PC-3 (cell line): Measurements from ENCODE around the gene PASK. TPM values are rescaled to one million over a fixed set of nuclear protein-coding genes. Genes with fewer than 3 reads are reported as not detected.

Experiments
- ATAC-seq: fragments of 200-7000 bp; cut with Tn5 transposase; 2 replicates; pipeline ENCODE4 v1.9.1; 2020; ENCODE audit warnings: mild to moderate bottlenecking, moderate library complexity
- BruUV-seq: library from RNA; stranded (reverse); fragments of 400-500 nt; replicated peaks from 2 replicates; lab custom pipeline; 2021; lab: Mats Ljungman, UMichigan
- CTCF ChIA-PET: fragments of 300-600 bp; sonication (Branson Sonifier 250); formaldehyde crosslinking; loops from one replicate; lab custom pipeline; 2022; ENCODE audit warnings: antibody characterized with exemption; lab: Charles Lee
- POLR2A ChIA-PET: fragments of 300-600 bp; sonication (Branson Sonifier 250); formaldehyde crosslinking; loops from one replicate; lab custom pipeline; 2022; ENCODE audit warnings: antibody characterized with exemption; ENCODE audit not compliant: unreplicated experiment; lab: Charles Lee
- DNase-seq: peaks from one replicate; pipeline ENCODE4 v3.0.0-alpha.2; 2015
- H2AFZ ChIP-seq: fragments of 300-600 bp; sonication (generic); 2 replicates; pipeline ENCODE4 v1.6.0; 2016; ENCODE audit warnings: antibody characterized with exemption, low read length
- H3F3A ChIP-seq: fragments of 300-600 bp; sonication (generic); one replicate; pipeline ENCODE4 v1.6.0; 2017; ENCODE audit warnings: antibody characterized with exemption, low read length, control low read depth, mild to moderate bottlenecking; ENCODE audit not compliant: unreplicated experiment
- H3K27ac ChIP-seq: fragments of 300-600 bp; sonication (generic); 2 replicates; pipeline ENCODE4 v1.5.1; 2016; ENCODE audit warnings: mild to moderate bottlenecking, low read length
- H3K27me3 ChIP-seq: fragments of 300-600 bp; sonication (generic); 2 replicates; pipeline ENCODE4 v1.6.1; 2016; ENCODE audit warnings: low read length, mixed read lengths
- H3K36me3 ChIP-seq: fragments of 300-600 bp; sonication (generic); 2 replicates; pipeline ENCODE4 v1.6.1; 2016; ENCODE audit warnings: low read depth, mixed run types, low read length, mixed read lengths
- H3K4me1 ChIP-seq: fragments of 300-600 bp; sonication (generic); 2 replicates; pipeline ENCODE4 v1.5.1; 2016; ENCODE audit warnings: low read length; ENCODE audit not compliant: insufficient read depth
- H3K4me2 ChIP-seq: fragments of 300-600 bp; sonication (generic); 2 replicates; pipeline ENCODE4 v1.6.0; 2016; ENCODE audit warnings: low read length
- H3K4me3 ChIP-seq: fragments of 300-600 bp; sonication (generic); 2 replicates; pipeline ENCODE4 v1.5.1; 2016; ENCODE audit warnings: mild to moderate bottlenecking, low read length, mixed read lengths
- H3K79me2 ChIP-seq: fragments of 300-600 bp; sonication (generic); 2 replicates; pipeline ENCODE4 v1.6.1; 2017; ENCODE audit warnings: low read length, mixed read lengths
- H3K9ac ChIP-seq: fragments of 300-600 bp; sonication (generic); 2 replicates; pipeline ENCODE4 v1.6.0; 2016; ENCODE audit warnings: mild to moderate bottlenecking, low read length
- H3K9me2 ChIP-seq: fragments of 300-600 bp; sonication (generic); replicated peaks from 2 replicates; pipeline ENCODE4 v1.6.1; 2016; ENCODE audit warnings: mixed run types, low read length, mixed read lengths
- H3K9me3 ChIP-seq: fragments of 300-600 bp; sonication (generic); 2 replicates; pipeline ENCODE4 v1.6.1; 2016; ENCODE audit warnings: low read length, mixed read lengths
- H4K20me1 ChIP-seq: fragments of 300-600 bp; sonication (generic); 2 replicates; pipeline ENCODE4 v1.6.1; 2016; ENCODE audit warnings: low read length, mixed read lengths
- CTCF ChIP-seq: fragments of 300-600 bp; sonication (generic); conservative IDR thresholded peaks from 2 replicates; pipeline ENCODE4 v1.5.1; 2017; ENCODE audit warnings: antibody characterized with exemption, low read depth, mild to moderate bottlenecking, low read length
- EZH2 ChIP-seq: fragments of 300-600 bp; sonication (generic); IDR thresholded peaks from one replicate; pipeline ENCODE4 v1.6.1; 2017; ENCODE audit warnings: antibody characterized with exemption, mild to moderate bottlenecking, low read length; ENCODE audit not compliant: unreplicated experiment
- EZH2phosphoT487 ChIP-seq: fragments of 300-600 bp; sonication (generic); IDR thresholded peaks from 2 replicates; pipeline ENCODE4 v1.6.1; 2018; ENCODE audit warnings: mild to moderate bottlenecking, antibody characterized with exemption, low read length, borderline replicate concordance
- intact Hi-C: fragments of 100-400 bp; cut with micrococcal nuclease; formaldehyde crosslinking; loops from 2 replicates; pipeline ENCODE4 v1.9.0; 2023
- total RNA-seq: library from RNA; depleted of rRNA; stranded (reverse); fragments of >200 nt; gene quantifications from 2 replicates; pipeline ENCODE4 v1.2.3, GENCODE V29; 2014

PASK gene
- total RNA-seq, 1 experiment from 2014 or later: 4.1 TPM

- Histone ChIP-seq H3K4me3 (peak overlapping the region; percentile 72), H3K27ac (no peak overlapping the region), H3K27me3 (no peaks in the 10 kb centered on the region), H3K4me1 (no peaks in the 10 kb centered on the region), H3K9me3 (no peaks in the 10 kb centered on the region), H3K36me3 (no peaks in the 10 kb centered on the region), H3F3A (no peaks in the 10 kb centered on the region), H2AFZ (peak overlapping the region; percentile 74), H3K9ac (peak overlapping the region; percentile 35), H3K4me2 (peak overlapping the region; percentile 82), H4K20me1 (no peaks in the 10 kb centered on the region), H3K9me2 (no peaks in the 10 kb centered on the region), H3K79me2 (peaks cover 9% of the 10 kb centered on the region)
- ATAC-seq: peak; percentile 4; the same call in 1 of the 2 replicates
- DNase-seq: no peak
- ChIA-PET POLR2A (no interaction called here), CTCF (interaction anchor here (0.6 kb wide), 1 partner anchor 165 kb away, joined by 4 read pairs; no protein-coding TSS in a partner anchor)
- TF ChIP-seq EZH2phosphoT487 (no peak), EZH2 (no peak), CTCF (no peak)
- no TSS peak for BruUV-seq
- intact Hi-C loops: no loop called here
Measured at GRCh38 chr2:241149675-241149924, 328 bp upstream of the PASK start.

GRCh38 chr2:241148239-241148638, 1.0 kb downstream of the PASK start:
- ATAC-seq: no peak
- Histone ChIP-seq H3K9me3 (no peaks in the 10 kb centered on the region), H3K27ac (no peak overlapping the region), H3K4me3 (peak overlapping the region; percentile 72), H3K79me2 (peaks cover 9% of the 10 kb centered on the region), H3K27me3 (no peaks in the 10 kb centered on the region), H3K4me1 (no peaks in the 10 kb centered on the region), H3F3A (no peaks in the 10 kb centered on the region), H2AFZ (0 out of 2 replicates have a peak overlapping the region, but pooled peaks have one; percentile 74), H3K9ac (no peak overlapping the region; the same call in 1 of the 2 replicates), H3K9me2 (no peaks in the 10 kb centered on the region), H4K20me1 (no peaks in the 10 kb centered on the region), H3K36me3 (no peaks in the 10 kb centered on the region), H3K4me2 (peak overlapping the region; percentile 82)
- intact Hi-C loops: no loop called here
- no peak for DNase-seq
- CTCF ChIA-PET: no interaction called here
- TF ChIP-seq CTCF: no peak
- POLR2A ChIA-PET: no interaction called here
- BruUV-seq: no TSS peak

- no peaks in the 10 kb centered on the region for H3F3A ChIP-seq
- peaks cover 9% of the 10 kb centered on the region for H3K79me2 ChIP-seq
- H3K9me3 ChIP-seq: no peaks in the 10 kb centered on the region
- TF ChIP-seq EZH2phosphoT487: no peak
- TF ChIP-seq CTCF: no peak
- no peak for TF ChIP-seq EZH2
- H3K36me3 ChIP-seq: no peaks in the 10 kb centered on the region
- BruUV-seq: no TSS peak
- CTCF ChIA-PET: no interaction called here
- no peaks in the 10 kb centered on the region for H3K27me3 ChIP-seq
- no peak overlapping the region for H3K9ac ChIP-seq
- no peak overlapping the region for H2AFZ ChIP-seq
- no peaks in the 10 kb centered on the region for H4K20me1 ChIP-seq
- intact Hi-C loops: no loop called here
- POLR2A ChIA-PET: no interaction called here
- H3K4me2 ChIP-seq: no peak overlapping the region
- no peak for ATAC-seq
- H3K9me2 ChIP-seq: no peaks in the 10 kb centered on the region
- no peak overlapping the region for H3K4me3 ChIP-seq
- H3K27ac ChIP-seq: no peak overlapping the region
- no peaks in the 10 kb centered on the region for H3K4me1 ChIP-seq
- DNase-seq: no peak
Measured at GRCh38 chr2:241147336-241147735, 1.9 kb downstream of the PASK start.
